HL-60/S4 (cell line): ENCODE measurements around the gene NMT2.

Experiments used
- in situ Hi-C: fragments of 300-500 bp; cut with MboI; formaldehyde crosslinking; loops from 2 replicates; pipeline ENCODE4 v1.14.3; 2022; ENCODE audit warnings: low sequenced_read_pairs

NMT2 gene

DNA sequence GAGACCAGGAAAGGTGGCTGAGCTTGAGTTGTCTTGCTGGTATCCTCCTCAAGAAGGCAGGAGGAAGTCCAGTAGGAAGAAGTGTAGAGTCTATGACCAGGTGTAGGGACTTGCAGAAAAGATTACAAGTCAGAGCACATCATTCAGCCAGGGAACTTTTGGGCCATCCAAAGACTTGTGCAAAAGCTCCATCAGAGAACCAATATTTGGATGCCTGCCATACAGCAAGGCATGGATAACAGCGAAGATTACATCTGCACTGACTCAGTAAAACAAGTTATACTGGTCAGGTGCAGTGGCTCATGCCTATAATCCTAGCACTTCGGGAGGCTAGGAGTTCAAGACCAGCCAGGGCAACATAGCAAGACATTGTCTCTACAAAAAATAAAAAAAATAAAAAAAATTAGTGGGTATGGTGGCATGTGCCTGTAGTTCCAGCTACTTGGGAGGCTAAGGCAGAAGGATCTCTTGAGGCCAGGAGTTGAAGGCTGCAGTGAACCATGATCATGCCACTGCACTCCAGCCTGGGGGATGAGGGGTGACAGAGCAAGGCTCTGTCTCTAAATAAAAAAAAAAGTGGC is 13.2 kb upstream of the NMT2 start:
- in situ Hi-C loops: no loop called here

DNA sequence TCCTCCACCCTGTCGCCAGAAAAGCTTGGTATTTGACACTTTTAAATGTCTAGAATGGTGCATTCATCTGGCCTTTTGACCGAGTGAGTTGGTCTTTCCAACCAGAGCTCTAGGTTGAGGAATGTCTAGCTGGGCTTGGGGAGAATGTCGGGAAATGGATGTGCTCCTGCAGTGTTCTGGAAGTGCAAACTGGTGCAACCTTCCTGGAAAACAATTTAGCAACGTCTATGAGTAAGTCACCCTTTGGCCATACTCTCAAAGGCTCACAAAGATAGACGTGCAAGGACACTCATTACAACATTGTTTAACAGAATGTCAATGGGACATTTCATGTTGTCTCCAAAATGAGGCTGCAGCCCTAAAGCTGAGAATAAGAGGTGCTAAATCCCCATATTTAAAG is 12.2 kb upstream of the NMT2 start:
- in situ Hi-C loops: no loop called here

DNA sequence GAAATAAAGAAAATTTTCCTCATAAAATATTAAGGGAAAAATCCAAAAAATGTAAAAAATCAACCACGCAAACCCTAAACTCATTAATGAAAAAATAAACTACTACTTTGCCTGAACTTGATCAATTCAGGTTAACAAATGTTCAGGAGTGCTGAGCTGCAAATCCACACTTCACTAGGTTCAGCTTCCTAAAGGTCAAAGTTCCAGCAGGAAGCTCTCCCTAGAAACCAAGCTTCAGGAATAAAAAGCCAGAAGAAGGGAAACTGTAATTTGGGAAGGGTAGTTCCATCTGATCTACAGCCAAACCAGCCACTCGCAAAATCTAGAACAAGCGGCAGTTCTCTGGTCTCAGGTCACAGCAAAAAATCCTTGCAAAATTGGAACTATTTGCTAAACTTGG is 7.8 kb upstream of the NMT2 start:
- in situ Hi-C loops: no loop called here

DNA sequence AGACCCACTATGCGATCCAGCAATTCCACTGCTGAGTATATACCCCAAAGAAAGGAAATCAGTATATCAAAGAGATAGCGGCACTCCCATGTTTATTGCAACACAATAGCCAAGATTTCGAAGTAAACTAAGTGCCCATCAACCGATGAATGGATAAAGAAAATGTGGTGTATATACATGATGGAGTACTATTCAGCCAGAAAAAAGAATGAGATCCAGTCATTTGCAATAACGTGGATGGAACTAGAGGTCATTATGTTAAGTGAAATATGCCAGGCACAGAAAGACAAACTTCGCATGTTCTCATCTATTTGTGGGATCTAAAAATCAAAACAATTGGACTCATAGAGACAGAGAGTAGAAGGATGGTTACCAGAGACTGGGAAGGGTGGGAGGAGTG is 7.1 kb upstream of the NMT2 start:
- in situ Hi-C loops: no loop called here

DNA sequence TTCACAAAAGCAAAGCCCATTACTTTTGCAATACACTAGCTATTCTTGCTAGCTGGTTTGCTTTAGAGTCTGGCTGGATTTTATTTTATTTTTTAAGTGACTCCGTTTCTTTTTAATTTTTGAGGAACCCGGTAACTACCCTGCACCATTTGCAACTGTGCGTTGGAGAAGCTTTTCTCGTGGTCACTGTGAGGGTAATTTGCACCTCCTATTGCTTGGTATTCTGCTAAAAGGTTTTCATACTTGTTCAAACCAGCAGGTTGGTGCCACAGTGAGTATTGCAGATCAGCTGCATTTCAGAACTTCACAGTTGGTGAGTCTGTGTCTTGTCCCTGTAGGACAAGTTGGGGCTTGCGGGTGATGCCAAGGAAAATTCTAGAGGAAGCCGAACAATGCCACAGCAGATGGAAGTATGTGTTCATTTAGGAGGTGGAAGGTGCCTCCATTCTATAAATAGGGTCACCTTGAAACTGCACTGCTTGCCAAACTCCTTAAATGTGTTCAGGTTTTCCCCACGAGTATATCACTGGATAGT is 3.9 kb upstream of the NMT2 start:
- in situ Hi-C loops: no loop called here

DNA sequence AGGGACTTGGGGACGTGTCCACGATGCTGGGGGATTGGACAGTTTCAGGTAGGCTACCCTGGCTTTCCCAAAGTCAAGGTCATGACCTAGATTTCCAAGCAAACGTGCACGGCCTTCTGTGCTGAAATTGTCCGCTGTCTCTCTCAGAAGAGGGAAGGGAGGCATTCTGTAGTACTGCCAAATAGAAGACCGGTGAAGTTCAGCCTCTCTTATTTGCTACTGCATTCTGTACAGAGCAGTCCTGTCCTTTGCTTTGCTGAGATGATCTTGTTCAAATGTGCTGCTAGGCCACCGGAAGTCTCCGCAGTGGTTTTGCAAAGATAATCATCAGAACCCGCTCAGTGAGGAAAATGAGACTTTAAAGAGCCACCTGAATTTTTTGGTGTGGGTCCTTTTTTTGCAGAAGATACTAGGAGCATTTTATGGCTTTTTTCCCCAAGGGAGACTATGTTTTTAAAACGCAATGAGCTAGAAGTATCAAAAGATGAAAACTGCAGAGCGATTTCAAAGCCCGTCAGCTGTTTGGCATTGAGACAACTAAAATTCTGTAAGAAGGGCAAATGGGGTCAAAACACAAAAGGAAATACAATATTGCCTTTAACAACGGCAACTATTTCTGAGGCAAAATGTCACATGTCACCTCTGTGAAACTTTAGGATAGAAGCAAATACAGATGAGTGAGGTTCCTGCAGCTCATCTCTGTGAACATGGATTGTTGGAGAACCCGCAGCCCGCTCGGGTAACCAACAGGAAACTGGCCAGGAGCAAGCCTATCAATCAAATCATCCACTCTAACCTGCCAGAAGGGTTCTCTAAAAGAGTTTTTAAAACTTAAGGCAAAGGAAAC is 1.3 kb upstream of the NMT2 start:
- in situ Hi-C loops: no loop called here

DNA sequence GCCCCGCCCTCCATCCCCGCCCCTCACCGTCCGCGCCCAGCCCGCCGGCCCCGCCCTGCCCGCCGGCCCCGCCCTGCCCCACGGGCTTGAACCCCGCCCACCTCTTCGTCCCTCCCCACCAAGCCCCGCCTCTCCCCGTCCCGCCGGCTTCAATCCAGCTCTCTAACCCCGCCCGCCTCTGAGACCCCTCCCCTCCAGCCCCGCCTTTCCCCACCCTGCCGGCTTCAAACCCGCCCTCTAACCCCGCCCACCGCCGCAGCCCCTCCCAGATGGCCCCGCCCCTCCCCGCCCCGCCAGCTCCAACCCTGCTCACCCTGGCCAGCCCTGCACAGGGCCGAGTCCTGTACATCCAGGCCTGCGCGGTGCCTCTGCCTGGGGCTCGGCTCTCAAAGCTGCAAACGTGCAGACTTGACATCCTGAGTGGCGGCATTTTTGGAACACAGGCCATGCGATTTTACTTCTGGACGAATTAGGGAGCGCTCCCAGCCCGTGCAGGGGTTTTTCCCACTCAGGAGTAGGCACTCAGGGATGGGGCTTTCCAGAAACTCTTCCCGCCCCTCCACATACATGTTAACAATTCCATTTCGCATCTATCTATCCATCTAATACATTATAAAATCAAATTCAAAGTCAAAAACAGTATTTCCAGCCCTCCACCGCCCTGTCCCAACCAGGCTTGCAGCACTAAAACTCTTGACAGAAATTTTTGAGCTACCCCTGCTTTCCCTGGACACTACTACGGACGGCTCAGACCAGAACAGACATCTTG is 477 bp upstream of the NMT2 start:
- in situ Hi-C loops: no loop called here

DNA sequence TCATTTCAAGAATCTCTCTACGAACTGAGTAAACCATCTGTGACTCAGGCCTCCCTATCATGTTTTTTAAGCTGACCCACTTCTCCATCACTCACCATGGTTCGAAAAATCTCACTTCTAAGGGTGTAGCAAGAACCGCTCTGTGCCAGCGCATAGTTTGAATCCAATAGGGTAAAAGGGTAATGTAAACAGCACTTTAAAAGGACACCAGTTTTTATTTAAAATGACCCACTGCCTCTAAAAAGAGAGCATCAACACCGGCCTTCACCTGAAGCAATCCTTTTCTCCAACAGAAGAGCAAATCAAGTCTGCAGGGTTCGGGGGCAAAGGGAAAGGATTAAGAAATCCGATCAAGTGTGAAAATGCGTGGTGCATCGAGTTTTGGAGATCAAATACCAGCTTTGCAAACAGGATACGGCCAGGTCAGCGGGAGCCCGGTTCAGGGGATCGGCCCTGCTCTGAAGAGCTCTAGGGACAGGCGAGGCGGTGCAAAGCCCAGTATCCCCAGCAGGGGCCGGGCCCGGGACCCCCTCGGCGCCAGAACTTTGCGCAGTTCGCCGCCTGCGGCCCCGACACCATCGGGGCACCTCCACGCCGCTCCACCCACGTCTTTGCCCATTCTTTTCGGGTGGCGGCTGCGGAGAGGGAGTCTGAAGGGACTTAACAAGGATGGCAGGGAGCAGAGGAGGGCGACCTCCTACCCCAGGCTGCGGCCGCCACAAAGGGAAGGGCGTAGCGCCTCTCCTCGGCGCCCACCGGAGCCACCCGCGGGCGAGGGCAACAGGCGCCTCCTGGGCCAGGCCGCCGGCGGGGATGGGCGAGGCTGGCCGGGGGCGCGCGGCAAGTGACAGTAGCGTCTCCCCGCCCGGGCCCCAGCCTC is 842 bp downstream of the NMT2 start:
- in situ Hi-C loops: no loop called here

DNA sequence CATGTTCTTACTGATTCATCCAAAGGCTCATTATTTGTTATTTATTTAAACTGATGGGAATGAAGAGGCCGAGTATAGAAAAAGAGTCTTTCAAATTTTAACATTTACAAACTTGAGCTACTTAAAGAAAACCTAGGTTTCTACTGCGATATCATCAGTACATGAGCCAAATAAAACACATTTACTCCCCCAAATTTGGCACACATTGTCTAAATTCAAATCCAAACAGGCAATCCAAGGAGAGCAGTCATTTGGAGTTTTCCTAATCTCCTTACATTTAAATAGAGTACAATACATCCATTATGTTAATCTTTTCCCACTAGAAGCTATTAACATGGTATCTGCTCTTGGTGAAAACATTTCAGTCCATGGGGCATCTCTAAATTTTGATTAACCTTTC is 2.2 kb downstream of the NMT2 start:
- in situ Hi-C loops: no loop called here

DNA sequence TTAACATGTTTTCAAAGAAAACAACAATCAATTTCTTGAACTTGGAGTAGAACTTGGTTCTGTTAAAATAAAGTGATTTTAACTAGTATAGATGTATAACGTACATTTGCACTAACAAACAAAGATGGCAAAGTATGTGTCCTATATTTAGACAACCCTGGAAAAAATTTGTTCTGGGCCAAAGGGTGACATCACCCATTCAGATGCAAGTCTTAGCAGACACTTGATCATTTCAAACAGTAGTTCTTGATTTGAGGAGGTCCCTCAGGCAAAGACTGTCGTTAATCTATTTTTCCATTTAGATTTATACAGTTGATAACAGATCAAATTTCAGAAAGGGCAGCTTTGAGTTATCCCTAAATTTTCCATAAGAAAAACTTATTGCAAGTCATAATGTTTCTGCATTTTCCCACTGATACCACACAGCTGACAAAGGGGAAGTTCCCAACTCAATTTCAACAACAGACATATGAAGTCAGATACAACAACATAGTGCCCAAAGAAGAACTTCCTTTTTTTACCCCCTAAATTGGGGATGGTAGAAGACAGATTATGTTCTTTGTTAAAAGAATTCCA is 5.2 kb downstream of the NMT2 start:
- in situ Hi-C loops: no loop called here

DNA sequence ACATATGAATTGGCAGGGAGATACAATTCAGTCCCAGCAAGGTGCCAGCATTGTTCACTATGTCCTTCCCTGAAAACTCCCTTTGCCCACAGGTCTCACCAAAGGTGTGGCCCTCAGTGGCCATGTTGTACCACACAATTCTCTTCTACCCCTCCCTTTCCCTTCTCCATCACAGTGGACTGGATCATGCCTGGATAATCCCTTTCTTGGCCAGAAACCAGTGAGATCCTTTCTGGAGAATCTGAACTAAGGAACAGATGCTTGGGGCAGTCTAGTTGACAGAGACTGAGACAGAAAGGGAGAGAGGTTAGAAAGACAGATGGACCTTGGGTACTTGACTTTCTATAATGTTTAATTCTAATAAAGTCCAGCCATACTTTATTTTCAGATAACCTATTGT is 9.5 kb downstream of the NMT2 start:
- in situ Hi-C loops: no loop called here

DNA sequence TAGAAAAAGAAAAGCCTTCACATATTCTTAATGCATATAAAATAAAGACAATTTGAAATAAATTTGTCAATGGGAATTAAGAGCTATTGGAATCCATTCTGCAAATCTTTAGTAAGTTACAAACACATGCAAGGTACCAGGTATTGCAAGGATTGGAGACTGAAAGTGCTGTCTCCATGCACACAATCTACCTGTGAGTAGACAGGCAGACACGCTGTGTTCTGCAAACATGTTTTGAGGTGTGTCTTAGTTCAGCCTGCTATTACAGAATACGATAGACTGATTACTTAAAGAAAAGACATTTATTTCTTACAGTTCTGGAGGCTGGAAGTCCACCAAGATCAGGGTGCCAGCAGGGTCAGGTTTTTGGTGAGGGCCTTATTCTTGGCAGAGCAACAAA is 10.0 kb downstream of the NMT2 start:
- in situ Hi-C loops: no loop called here

DNA sequence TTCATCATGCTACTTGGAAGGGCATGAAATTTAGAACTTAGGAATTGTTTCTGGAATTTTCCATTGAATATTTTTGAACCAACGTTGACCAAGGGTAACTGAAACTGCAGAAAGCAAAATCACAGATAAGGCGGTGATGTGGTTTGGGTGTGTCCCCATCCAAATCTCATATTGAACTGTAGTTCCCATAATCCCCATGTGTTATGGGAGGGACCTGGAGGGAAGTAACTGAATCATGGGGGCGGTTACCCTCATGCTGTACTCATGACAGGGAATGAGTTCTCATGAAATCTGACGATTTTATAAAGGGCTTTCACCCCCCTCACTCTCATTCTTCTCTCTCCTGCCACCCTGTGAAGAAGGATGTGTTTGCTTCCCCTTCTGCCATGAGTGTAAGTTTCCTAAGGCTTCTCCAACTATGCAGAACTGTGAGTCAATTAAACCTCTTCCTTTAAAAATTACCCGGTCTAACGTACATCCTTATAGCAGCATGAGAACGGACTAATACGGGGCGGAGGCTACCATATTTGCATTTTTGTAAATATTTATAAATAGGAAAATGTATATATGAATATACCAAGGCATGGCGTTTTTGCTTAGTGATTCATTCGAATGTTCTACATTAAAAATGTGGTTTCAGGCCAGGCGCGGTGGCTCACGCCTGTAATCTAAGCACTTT is 12.4 kb downstream of the NMT2 start:
- in situ Hi-C loops: no loop called here

DNA sequence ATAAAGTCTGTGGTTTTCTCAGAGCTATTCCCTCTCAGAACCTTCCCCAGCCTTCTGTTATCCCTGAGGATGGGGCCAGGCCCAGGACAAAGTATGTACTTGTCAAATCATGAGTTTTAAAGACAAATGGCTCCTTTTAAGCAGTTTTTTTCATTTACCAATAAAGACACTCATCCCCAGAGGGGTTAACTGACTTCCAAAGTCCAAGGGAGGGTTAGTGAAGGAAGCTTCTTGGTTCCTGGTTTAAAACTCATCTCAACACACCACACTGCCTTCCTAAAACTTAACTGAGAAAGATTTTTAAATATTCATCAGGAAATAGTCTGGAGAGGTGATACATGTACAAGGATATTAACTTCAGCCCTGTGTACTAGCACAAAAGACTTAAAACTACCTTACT is 15.9 kb downstream of the NMT2 start:
- in situ Hi-C loops: no loop called here

DNA sequence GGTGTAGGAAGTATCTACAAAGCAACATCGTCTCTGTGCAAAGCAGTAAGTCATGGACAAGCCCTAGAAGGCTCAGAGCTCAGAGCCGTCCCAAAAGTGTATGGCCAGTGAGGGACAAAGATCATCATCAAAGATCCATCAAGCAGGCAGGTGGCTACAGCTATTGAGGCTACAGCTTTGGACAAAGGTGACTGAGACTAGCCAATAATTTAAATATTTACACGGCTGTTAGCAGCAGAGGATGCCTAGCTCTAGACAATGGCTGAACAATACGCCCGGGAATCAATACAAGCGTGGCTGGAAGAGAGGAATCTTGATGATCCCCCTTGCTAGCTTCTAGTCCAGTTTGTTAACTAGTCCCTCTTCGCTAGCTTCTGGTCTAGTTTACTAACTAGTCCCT is 17.9 kb downstream of the NMT2 start:
- in situ Hi-C loops: no loop called here

DNA sequence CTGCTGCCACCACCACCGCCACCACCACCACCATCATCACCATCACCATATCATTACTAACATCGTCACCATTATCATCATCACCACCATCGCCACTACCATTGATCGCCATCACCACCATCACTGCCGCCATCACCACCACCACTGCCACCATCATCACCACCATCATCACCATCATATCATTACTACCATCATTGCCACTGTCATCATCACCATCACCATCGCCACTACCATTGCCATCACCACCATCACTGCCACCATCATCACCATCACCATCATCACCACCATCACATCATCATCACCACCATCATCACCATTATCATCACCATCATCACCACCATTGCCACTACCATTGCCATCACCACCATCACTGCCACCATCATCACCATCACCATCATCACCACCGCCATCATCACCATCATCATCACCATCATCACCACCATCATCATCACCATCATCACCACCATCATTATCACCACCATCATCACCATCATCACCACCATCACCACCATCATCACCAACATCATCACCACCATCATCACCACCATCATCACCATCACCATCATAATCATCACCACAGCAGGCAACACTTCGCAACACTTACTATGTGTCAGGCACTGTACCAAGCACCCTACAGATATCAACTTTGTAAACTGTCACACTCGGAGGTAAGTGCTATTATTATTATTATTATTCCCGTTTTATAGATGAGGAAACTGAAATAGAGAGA is 19.3 kb downstream of the NMT2 start:
- in situ Hi-C loops: no loop called here

DNA sequence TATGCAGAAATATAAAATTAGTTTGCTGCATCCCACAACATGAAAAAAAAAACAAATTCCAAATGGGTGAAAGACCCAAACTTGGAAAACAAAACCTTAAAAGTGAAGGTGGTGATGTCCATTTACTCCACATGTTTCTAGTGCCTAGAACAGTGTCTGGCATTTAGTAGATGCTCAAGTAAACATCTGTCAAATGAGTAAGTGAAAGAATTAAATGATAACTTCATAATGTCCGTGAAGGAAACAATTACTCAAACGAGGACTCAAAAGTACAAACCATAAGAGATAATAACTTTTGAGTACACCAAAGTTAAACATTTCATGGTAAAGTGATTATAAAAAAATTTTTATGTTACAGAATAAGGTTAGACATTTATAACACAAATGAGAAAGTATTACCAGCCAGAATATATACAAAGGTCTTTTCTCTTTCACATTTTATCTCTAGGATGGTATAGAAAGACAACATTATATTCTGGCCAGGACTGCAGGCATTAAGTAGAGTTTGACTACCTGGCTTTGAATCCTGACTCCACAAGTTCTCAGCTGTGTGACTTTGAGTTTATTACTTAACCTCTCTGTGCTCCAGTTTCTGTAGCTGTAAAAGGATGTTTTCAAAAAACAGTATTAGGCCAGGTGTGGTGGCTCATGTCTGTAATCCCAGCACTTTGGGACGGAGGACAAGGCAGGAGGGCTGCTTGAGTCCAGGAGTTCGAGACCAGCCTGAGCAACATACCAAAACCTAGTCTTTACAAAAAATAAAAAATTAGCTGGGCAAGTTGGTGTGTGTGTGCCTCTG is 20.7 kb downstream of the NMT2 start:
- in situ Hi-C loops: no loop called here

DNA sequence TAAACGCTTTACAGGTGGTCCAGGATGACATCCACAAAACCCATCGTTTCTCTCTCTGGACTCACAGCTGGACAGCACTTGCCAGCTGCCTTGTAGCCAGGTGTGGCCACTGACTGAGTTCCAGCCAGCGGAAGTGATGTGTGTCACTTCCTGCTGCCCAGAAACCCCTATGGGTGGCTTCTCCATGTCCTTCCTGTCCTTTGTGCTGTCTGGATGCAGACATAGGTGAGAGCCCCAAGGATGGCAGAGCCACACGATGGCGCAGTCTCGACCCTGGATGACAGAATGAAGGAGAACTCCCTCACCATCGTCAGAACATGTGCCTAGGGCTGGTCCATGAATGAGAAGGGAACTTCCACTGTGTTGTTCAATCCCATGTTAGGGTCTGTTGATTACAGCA is 22.1 kb downstream of the NMT2 start:
- in situ Hi-C loops: no loop called here
